Inflammatory macrophage treated with lipopolysaccharide for 1 hour (primary cell): ENCODE measurements around the gene DTNA.

ENCODE experiments used
- DNase-seq, 2 donors: peaks; one replicate each; pipeline ENCODE4 v3.0.0-alpha.2; 2020 to 2022

DTNA gene

DNA sequence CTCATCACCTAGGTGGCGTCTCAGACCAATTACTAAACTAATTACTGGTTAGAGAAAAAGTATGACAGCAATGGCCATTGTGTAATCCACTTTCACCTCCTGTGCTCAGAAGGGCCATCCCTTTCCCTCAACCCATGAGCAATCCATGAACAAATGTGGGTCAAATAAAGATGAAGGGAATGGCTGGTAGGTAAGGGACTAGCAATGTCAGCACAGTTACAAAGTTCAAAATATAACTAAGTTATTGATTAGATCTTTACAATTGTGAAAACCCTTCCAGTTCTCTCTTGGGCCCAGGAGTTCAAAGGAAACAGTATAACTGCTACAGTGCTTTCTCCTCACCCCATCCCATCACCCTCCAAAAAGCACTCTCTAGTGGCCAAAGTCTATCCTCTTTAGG lies 98.3 kb downstream of the DTNA start:
- DNase-seq, result no peak

DNA sequence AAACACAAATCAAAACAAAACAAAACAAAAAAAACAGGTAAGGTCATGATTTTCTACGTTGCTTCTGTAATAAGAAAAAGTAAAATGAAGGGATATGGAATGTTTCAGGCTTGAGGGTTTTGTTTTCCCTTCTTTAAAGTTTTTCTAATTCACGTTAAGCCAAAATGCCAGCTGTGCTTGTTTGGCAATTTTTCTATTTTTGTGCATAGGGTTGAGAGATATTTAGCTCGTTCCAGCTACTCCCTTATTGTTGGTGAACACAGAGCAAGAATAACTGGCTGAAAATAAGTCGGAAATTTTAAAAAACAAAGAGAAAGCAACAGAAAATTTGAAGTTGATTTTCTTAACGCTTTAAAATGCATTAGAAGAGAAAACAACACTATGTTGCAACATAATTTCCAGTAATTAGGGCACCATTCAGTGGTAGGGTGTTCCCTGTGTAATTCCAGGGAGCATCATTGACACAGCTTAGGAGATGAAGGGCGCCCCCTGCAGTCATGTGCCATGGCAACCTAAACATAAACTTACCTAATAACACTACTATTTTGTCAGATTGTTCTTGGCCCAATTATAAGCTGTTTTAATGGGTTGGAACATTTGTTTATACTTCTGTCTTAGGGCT lies 99.5 kb downstream of the DTNA start:
- peak; percentile 6 to 32 for DNase-seq

- DNase-seq, result no peak
These were observed 106.1 kb downstream of the DTNA start for GRCh38 chr18:34816183-34816582.

GRCh38 chr18:34817636-34818035 lies 107.5 kb downstream of the DTNA start:
- no peak for DNase-seq

- no peak for DNase-seq
These were observed 108.0 kb downstream of the DTNA start for GRCh38 chr18:34818064-34818463.

GRCh38 chr18:34820360-34821065 lies 110.4 kb downstream of the DTNA start:
- no peak for DNase-seq

DNA sequence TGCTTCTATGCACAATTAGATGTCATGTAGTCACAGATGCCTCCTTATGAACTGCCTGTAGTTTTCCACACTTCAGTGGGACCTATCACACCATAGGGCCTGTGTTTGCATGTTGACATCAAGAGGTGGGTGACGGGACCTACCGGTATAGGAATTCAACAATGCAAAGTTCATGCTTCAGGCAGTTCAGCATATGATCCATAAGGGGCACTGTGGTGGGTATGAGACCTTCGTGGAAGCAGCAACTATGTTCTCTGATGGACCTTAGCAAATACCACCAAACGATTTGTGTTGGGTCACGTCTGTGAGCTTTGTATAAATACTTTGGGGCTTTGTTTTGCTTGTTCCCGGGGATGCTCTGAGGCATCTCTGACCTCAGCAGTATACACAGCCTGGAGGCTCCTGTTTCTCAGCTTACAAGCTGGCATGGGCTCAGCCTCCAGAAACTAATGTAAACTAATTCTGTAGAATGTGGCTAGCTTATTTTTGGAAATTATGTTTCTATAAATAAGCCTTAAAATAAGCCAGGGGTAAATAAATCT lies 111.6 kb downstream of the DTNA start:
- DNase-seq, result no peak

GRCh38 chr18:34828093-34828492 lies 118.0 kb downstream of the DTNA start:
- DNase-seq, result no peak

DNA sequence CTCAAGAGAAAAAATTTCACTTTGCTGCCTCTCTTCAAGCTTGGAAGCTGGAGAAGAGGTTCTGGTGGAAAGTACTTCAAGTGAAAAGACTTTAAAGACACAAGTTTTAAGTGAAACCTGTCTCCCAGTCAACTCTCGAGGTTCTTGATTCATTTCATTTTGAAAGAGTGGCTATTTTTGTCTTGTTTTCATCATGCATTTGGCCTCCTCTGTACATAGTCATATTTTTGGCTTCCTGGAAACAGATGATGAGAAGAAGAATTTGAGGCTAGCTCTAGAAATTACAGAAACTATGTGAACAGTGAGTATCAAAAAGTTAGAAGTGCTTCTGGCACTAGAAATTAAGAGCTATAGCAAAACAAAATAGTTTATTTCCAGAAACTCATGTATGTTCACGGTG lies 124.8 kb downstream of the DTNA start:
- DNase-seq, result no peak

DNA sequence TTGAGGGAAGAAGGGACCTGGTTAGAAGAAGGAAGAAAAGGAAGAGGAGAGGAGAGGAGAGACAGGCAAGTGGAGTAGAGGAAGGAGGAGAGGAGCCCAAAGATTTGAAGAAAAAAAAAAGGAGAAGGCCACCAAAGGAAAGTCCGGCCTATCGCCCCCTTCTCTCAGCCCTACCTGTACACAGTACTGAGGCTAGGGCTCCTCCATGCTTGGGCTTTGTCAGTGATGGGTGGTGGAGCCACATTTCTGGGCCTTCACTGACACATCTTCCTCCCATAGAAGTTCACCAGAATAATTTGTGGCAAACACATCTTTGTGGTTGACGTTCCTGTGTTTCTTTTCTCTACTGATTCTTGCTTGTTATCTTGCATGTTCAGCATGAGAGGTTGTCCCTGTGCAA lies 125.4 kb downstream of the DTNA start:
- DNase-seq, result no peak

DNA sequence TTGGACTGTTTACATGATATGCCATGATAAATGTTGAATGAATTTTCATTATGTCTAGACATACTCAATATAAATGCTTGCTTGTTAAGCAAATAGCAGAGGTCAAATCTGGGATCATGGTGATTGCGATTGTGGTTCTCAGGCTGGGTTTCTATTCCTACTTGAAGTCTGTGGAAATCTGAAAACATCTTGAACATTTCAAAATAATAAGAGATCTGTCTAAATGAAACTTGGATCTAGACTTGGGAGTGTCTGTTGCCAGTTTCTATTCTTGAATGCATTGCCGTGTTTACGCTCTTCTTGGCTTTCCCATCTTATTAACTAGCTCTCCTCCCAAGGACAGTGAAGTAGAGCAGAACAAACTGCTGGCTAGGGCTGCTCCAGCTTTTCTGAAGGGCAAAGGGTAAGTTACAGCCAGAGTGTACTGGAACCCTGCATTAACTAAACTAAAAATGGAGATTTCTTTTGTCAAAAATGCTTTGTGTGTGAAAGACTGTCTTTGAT lies 127.7 kb downstream of the DTNA start:
- no peak for DNase-seq

GRCh38 chr18:34838669-34839068 lies 128.6 kb downstream of the DTNA start:
- no peak for DNase-seq

- DNase-seq, result no peak
These were observed 130.2 kb downstream of the DTNA start for GRCh38 chr18:34840256-34840826.

DNA sequence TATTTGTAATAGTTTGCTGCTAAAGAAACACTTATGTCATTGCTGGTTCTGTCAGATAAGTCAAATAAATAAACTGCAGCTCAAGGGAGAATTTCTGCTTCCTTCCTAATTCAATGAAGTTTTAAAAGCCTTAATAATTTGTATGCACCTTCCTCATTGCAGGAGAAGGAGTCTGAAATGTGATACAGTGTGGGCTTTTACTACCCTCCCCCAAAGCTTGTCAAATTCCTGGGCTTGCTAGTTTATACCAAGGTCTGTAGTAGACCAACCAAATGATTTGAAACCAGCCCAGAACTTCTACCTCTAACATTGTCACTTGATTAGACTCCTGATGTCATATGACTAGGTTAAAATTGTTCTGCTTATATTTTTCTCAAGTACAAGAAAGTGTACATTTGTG lies 131.8 kb downstream of the DTNA start:
- no peak for DNase-seq

DNA sequence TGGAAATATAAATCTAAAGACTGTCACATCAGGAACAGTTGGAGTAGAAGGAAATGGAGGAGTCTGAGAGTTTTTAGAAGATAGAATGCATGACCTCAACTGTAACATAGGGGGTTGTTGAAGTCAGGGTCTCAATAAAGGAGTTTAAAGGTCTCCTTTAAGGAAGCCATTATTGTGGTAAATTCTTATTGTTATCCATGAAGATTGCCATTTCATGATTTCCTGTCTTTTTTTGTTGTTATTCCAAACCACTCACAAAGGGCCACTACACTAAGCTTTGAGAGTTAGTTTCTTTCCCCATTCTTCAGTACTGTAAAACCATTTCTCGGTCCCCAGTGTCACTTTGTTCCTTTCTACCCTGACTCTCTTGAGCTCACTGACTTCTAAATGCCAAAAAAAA lies 134.0 kb downstream of the DTNA start:
- DNase-seq, result no peak

GRCh38 chr18:34844732-34845459 lies 134.8 kb downstream of the DTNA start:
- DNase-seq, result peak; percentile 84 to 90

- no peak for DNase-seq
These were observed 137.3 kb downstream of the DTNA start for GRCh38 chr18:34847408-34847807.

GRCh38 chr18:34848156-34848555 lies 138.1 kb downstream of the DTNA start:
- no peak for DNase-seq

DNA sequence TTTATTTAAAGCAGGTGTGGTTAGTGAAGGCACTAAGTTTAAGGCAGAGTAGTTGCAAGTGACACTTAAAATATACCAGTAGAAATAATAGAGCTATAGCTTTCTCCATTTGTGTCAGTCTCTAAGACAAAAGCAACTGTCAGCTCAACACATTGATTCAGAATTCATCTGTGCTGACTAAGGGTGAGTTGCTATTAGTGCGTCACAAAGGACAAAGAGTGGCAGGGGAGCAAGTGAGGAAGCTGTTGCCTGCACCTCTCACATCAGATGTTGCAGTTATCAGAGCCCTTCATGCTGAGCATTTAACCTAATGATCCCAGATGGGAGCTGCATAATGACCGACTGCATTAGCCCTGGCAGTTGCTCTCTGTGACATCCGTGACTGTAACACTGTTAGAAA lies 138.6 kb downstream of the DTNA start:
- DNase-seq, result no peak

GRCh38 chr18:34857320-34857719 lies 147.2 kb downstream of the DTNA start:
- DNase-seq, result peak in 1 of 2 donors; percentile 35

GRCh38 chr18:34858188-34858587 lies 148.1 kb downstream of the DTNA start:
- DNase-seq, result no peak

- peak; percentile 8 to 46 for DNase-seq
These were observed 149.4 kb downstream of the DTNA start for GRCh38 chr18:34859496-34859895.

GRCh38 chr18:34862561-34862960 lies 152.5 kb downstream of the DTNA start:
- DNase-seq, result no peak
